Transverse colon (tissue), 4 donors: ENCODE measurements around the gene MFF.

Experiments
- CTCF ChIP-seq, 5 experiments: fragments of 200-600 bp in 3 of 5; fragments of 450-650 bp in 2 of 5; sonication (generic) in 3 of 5; IDR thresholded peaks; 1 replicate in 2 of 5; 2 replicates in 3 of 5; pipeline ENCODE4 v1.5.1; 2016 to 2017; ENCODE audit warnings: antibody characterized with exemption in 5 of 5, inconsistent platforms in 3 of 5, mild to moderate bottlenecking in 2 of 5, moderate library complexity in 1 of 5
- EP300 ChIP-seq: sonication (generic); formaldehyde crosslinking; IDR thresholded peaks from one replicate; pipeline ENCODE4 v1.6.1; 2017; ENCODE audit warnings: antibody characterized with exemption, low read depth
- POLR2A ChIP-seq: fragments of 450-650 bp; IDR thresholded peaks from one replicate; pipeline ENCODE4 v1.6.1; 2016; ENCODE audit warnings: antibody characterized with exemption, mild to moderate bottlenecking, moderate library complexity
- POLR2AphosphoS5 ChIP-seq, 3 donors: sonication (generic); formaldehyde crosslinking; IDR thresholded peaks; one replicate each; pipeline ENCODE4 v1.6.1; 2016; ENCODE audit warnings: antibody characterized with exemption in 3 of 3

DNA sequence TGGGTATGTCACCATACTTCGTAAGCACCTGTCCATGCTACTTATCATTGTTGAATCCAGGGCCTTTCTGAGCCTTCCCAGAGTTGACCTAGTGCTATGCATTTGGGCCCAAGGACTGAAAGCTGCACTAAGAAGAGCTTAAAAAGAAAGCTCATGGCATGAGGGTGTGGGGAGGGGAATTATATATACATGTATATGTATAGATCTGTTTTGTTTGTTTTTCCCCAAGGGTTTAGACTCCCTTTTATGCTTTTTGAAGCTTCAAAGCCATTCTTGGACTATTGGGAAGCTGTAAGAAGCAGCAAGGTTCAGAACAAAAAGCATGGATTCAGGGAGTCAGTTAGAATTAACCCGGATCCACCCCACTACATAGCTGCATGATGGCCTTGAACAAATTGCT lies 23.3 kb downstream of the MFF start:
- TF ChIP-seq POLR2AphosphoS5 (IDR thresholded peaks at IDR 0.05), result no peak
- TF ChIP-seq CTCF (IDR thresholded peaks at IDR 0.05), result no peak
- TF ChIP-seq POLR2A, result no peak
- no peak for TF ChIP-seq EP300
